Right lobe of liver (tissue), 6 donors: ENCODE data around the gene SUN1. TPM values are rescaled to one million over a fixed set of nuclear protein-coding genes. Genes with fewer than 3 reads are reported as not detected.

ENCODE experiments used
- ATAC-seq, 4 donors: fragments of 200-7000 bp; cut with Tn5 transposase; one replicate each; pipeline ENCODE4 v1.9.1; 2020; ENCODE audit warnings: mild to moderate bottlenecking in 4 of 4, moderate library complexity in 4 of 4
- DNase-seq, 3 donors: peaks; one replicate each; pipeline ENCODE4 v3.0.0-alpha.2; 2020
- H3K27ac ChIP-seq, 3 donors: fragments of 200-600 bp; one replicate each; pipeline ENCODE4 v1.8.0; 2022
- H3K27me3 ChIP-seq, 2 donors: fragments of 200-600 bp; one replicate each; pipeline ENCODE4 v1.8.0; 2022
- H3K36me3 ChIP-seq, 4 donors: fragments of 200-600 bp; sonication (generic) in 1 of 4; one replicate each; pipeline versions ENCODE4 v1.5.1 to v1.8.0; 2017 to 2022; ENCODE audit warnings: control low read depth in 1 of 4
- H3K4me1 ChIP-seq, 4 donors: fragments of 200-600 bp; sonication (generic) in 1 of 4; one replicate each; pipeline versions ENCODE4 v1.5.1 to v1.8.0; 2017 to 2022; ENCODE audit warnings: control low read depth in 1 of 4
- H3K4me3 ChIP-seq, 3 donors: fragments of 200-600 bp; one replicate each; pipeline ENCODE4 v1.8.0; 2022
- H3K9me3 ChIP-seq, 4 donors: fragments of 200-600 bp; sonication (generic) in 1 of 4; one replicate each; pipeline versions ENCODE4 v1.5.1 to v1.8.0; 2017 to 2022; ENCODE audit warnings: control low read depth in 1 of 4
- POLR2A ChIP-seq: fragments of 450-650 bp; IDR thresholded peaks from one replicate; pipeline ENCODE4 v1.6.1; 2017; ENCODE audit warnings: antibody characterized with exemption, mild to moderate bottlenecking
- WGBS: methylation state at CpG from one replicate; pipeline ENCODE4 v1.1.6; 2018; ENCODE audit warnings: low coverage, low lambda C conversion rate; ENCODE audit not compliant: insufficient coverage; ENCODE audit errors: missing lambda C conversion rate; 5-methylcytosine and 5-hydroxymethylcytosine counted together
- intact Hi-C, 2 donors: fragments of 100-400 bp; cut with DNase I; formaldehyde crosslinking; loops; one replicate each; pipeline versions ENCODE4 v1.11.2 to v1.14.1; 2022
- total RNA-seq, 6 experiments: library from RNA; depleted of rRNA in 2 of 6; stranded (reverse); fragments of >200 nt in 2 of 6; fragmentation: NEBNext Ultra II Directional in 3 of 6; extraction: Animal tissue kit (Norgen Biotek cat#: 25700) in 3 of 6; gene quantifications; one replicate each; pipeline versions ENCODE4 v1.1.0 to v1.2.4, GENCODE V29; 2016 to 2023
- TF ChIP-seq, protein P1 (sequence below), 4 donors: fragments of 200-600 bp in 3 of 4; fragments of 450-650 bp in 1 of 4; IDR thresholded peaks; one replicate each; pipeline versions ENCODE4 v1.5.1 to v1.8.0; 2016 to 2022; ENCODE audit warnings: antibody characterized with exemption in 4 of 4, mild to moderate bottlenecking in 2 of 4
- donor health status: DM: no; HTN: yes; CAD: no.
- donor health status: DM: no; HTN: no; CAD: no.
- donor health status: DM: no; HTN: no; CAD: no.
- donor health status: DM: no; HTN: yes; CAD: no.
- donor health status: DM: no; HTN: yes; CAD: no.

The SUN1 gene
- total RNA-seq, 6 experiments from 2014 or later = 33.4 to 54.0 (median 48.7) TPM

- WGBS = 1% methylated on average over 14 of the region's 26 CpGs
- Histone ChIP-seq H3K4me1 (peaks cover 0 to 47% (median 21%) of the 10 kb centered on the region in 4 donors), H3K9me3 (no peaks in the 10 kb centered on the region), H3K27ac (peak overlapping the region; percentile 76 to 82 (median 77)), H3K4me3 (peak overlapping the region; percentile 73 to 94 (median 76)), H3K36me3 (peaks cover 0 to 10% (median 2%) of the 10 kb centered on the region in 4 donors), H3K27me3 (no peaks in the 10 kb centered on the region)
- TF ChIP-seq POLR2A = no peak
- intact Hi-C loops = no loop called here
- DNase-seq (no peak), ATAC-seq (peak; percentile 1 to 9 (median 5))
Observed at GRCh38 chr7:876972-877311, 44.7 kb downstream of the SUN1 start.

GRCh38 chr7:877312-878232, 45.3 kb downstream of the SUN1 start:
- Histone ChIP-seq H3K36me3 (peaks cover 0 to 3% (median under 1%) of the 10 kb centered on the region in 4 donors), H3K27ac (peak overlapping the region; percentile 24 to 82 (median 80)), H3K9me3 (no peaks in the 10 kb centered on the region), H3K4me3 (peak overlapping the region; percentile 73 to 94 (median 76)), H3K4me1 (peaks cover 0 to 50% (median 21%) of the 10 kb centered on the region in 4 donors), H3K27me3 (no peaks in the 10 kb centered on the region)
- TF ChIP-seq POLR2A = no peak
- TF ChIP-seq, protein P1, sequence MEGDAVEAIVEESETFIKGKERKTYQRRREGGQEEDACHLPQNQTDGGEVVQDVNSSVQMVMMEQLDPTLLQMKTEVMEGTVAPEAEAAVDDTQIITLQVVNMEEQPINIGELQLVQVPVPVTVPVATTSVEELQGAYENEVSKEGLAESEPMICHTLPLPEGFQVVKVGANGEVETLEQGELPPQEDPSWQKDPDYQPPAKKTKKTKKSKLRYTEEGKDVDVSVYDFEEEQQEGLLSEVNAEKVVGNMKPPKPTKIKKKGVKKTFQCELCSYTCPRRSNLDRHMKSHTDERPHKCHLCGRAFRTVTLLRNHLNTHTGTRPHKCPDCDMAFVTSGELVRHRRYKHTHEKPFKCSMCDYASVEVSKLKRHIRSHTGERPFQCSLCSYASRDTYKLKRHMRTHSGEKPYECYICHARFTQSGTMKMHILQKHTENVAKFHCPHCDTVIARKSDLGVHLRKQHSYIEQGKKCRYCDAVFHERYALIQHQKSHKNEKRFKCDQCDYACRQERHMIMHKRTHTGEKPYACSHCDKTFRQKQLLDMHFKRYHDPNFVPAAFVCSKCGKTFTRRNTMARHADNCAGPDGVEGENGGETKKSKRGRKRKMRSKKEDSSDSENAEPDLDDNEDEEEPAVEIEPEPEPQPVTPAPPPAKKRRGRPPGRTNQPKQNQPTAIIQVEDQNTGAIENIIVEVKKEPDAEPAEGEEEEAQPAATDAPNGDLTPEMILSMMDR (IDR thresholded peaks at IDR 0.05) = no peak
- peak in 2 of 3 donors; percentile 61 to 65 for DNase-seq
- ATAC-seq = peak in 2 of 4 donors; percentile 1 to 11
- intact Hi-C loops = no loop called here
- 4% methylated on average over 42 of the region's 47 CpGs for WGBS

- H3K27me3 ChIP-seq = no peaks in the 10 kb centered on the region
- DNase-seq (peak in 2 of 3 donors; percentile 84 to 91), ATAC-seq (peak in 3 of 4 donors; percentile 47 to 60 (median 52))
- H3K4me3 ChIP-seq = peak overlapping the region in 1 of 3 donors; percentile 73
- no peaks in the 10 kb centered on the region for H3K36me3 ChIP-seq
- TF ChIP-seq POLR2A = peak; percentile 54
- TF ChIP-seq, protein P1 (IDR thresholded peaks at IDR 0.05) = no peak
- WGBS = 39% methylated on average over 14 of the region's 15 CpGs
- intact Hi-C loops = no loop called here
- H3K4me1 ChIP-seq = peaks cover 0 to 45% (median 21%) of the 10 kb centered on the region in 4 donors
- peak overlapping the region in 2 of 3 donors; percentile 45 to 80 for H3K27ac ChIP-seq
- no peaks in the 10 kb centered on the region for H3K9me3 ChIP-seq
Observed at GRCh38 chr7:879093-879492, 46.8 kb downstream of the SUN1 start.

- ATAC-seq (no peak), DNase-seq (peak in 1 of 3 donors; percentile 42)
- intact Hi-C loops = loop anchor here in 1 of 2 donors (10.0 kb wide), 1 partner anchor 555 kb away; no protein-coding TSS in a partner anchor
- Histone ChIP-seq H3K4me1 (peaks cover 0 to 48% (median 21%) of the 10 kb centered on the region in 4 donors), H3K36me3 (no peaks in the 10 kb centered on the region), H3K27ac (peak overlapping the region in 2 of 3 donors; percentile 57 to 80), H3K27me3 (no peaks in the 10 kb centered on the region), H3K4me3 (no peak overlapping the region), H3K9me3 (no peaks in the 10 kb centered on the region)
- TF ChIP-seq, protein P1 (IDR thresholded peaks at IDR 0.05) = no peak
- no peak for TF ChIP-seq POLR2A
- 66% methylated on average over 14 of the region's 14 CpGs for WGBS
Observed at GRCh38 chr7:879706-880105, 47.4 kb downstream of the SUN1 start.

- TF ChIP-seq POLR2A = no peak
- TF ChIP-seq, protein P1 (IDR thresholded peaks at IDR 0.05) = no peak
- no peaks in the 10 kb centered on the region for H3K27me3 ChIP-seq
- no peaks in the 10 kb centered on the region for H3K9me3 ChIP-seq
- DNase-seq (peak in 2 of 3 donors; percentile 49 to 55), ATAC-seq (peak in 1 of 4 donors; percentile 2)
- H3K27ac ChIP-seq = peak overlapping the region in 2 of 3 donors; percentile 57 to 80
- peaks cover 0 to 55% (median 21%) of the 10 kb centered on the region in 4 donors for H3K4me1 ChIP-seq
- intact Hi-C loops = loop anchor here in 1 of 2 donors (10.0 kb wide), 1 partner anchor 556 kb away; no protein-coding TSS in a partner anchor
- H3K4me3 ChIP-seq = no peak overlapping the region
- 23% methylated on average over 11 of the region's 15 CpGs for WGBS
- H3K36me3 ChIP-seq = no peaks in the 10 kb centered on the region
Observed at GRCh38 chr7:880450-880849, 48.2 kb downstream of the SUN1 start.
